GM23338 (cell line): Measurements from ENCODE around the gene RPL14. TPM values are rescaled to one million over a fixed set of nuclear protein-coding genes. Genes with fewer than 3 reads are reported as not detected.

Experiments used
- ATAC-seq: fragments of 200-7000 bp; cut with Tn5 transposase; 3 replicates; pipeline ENCODE4 v1.9.1; 2020
- DNase-seq: peaks from one replicate; pipeline ENCODE4 v3.0.0-alpha.2; 2015; ENCODE audit warnings: low spot score
- H2AFZ ChIP-seq: fragments of 200-600 bp; sonication (generic); 2 replicates; pipeline ENCODE4 v1.8.0; 2016; ENCODE audit warnings: antibody characterized with exemption, mild to moderate bottlenecking, moderate library complexity
- H3F3A ChIP-seq: fragments of 200-600 bp; sonication (generic); replicated peaks from 2 replicates; pipeline ENCODE4 v1.8.0; 2017; ENCODE audit warnings: antibody characterized with exemption, mixed run types, low read depth
- H3K27ac ChIP-seq: fragments of 200-600 bp; sonication (generic); 2 replicates; pipeline ENCODE4 v1.6.1; 2016; ENCODE audit warnings: low read depth
- H3K27me3 ChIP-seq: fragments of 200-600 bp; sonication (generic); 2 replicates; pipeline ENCODE4 v1.8.0; 2016; ENCODE audit warnings: mild to moderate bottlenecking, mixed run types, moderate library complexity; ENCODE audit not compliant: insufficient read depth
- H3K36me3 ChIP-seq: fragments of 200-600 bp; sonication (generic); 2 replicates; pipeline ENCODE4 v1.8.0; 2016; ENCODE audit warnings: mild to moderate bottlenecking; ENCODE audit not compliant: insufficient read depth
- H3K4me1 ChIP-seq: fragments of 200-600 bp; sonication (generic); 2 replicates; pipeline ENCODE4 v1.8.0; 2016; ENCODE audit warnings: mild to moderate bottlenecking, moderate library complexity; ENCODE audit not compliant: insufficient read depth
- H3K4me2 ChIP-seq: fragments of 200-600 bp; sonication (generic); 2 replicates; pipeline ENCODE4 v1.7.1; 2017; ENCODE audit warnings: mixed run types
- H3K4me3 ChIP-seq: fragments of 200-600 bp; sonication (generic); 2 replicates; pipeline ENCODE4 v1.6.1; 2016; ENCODE audit warnings: mixed run types
- H3K79me2 ChIP-seq: fragments of 200-600 bp; sonication (generic); replicated peaks from 2 replicates; pipeline ENCODE4 v1.8.0; 2017; ENCODE audit warnings: mild to moderate bottlenecking; ENCODE audit not compliant: insufficient read depth
- H3K9me2 ChIP-seq: fragments of 200-600 bp; sonication (generic); 2 replicates; pipeline ENCODE4 v1.8.0; 2017; ENCODE audit not compliant: insufficient read depth
- H4K20me1 ChIP-seq: fragments of 200-600 bp; sonication (generic); replicated peaks from 2 replicates; pipeline ENCODE4 v1.8.0; 2017; ENCODE audit warnings: mild to moderate bottlenecking; ENCODE audit not compliant: insufficient read depth
- H3K27ac Mint-ChIP-seq: 2 replicates; pipeline ENCODE4 v1.8.0; 2020; ENCODE audit warnings: inconsistent platforms, mild to moderate bottlenecking, moderate library complexity, mixed read lengths
- H3K27me3 Mint-ChIP-seq: 3 replicates; pipeline ENCODE4 v1.8.0; 2022; ENCODE audit warnings: low read depth, mild to moderate bottlenecking, moderate library complexity, mixed read lengths, inconsistent platforms; ENCODE audit not compliant: insufficient read depth, poor library complexity
- H3K36me3 Mint-ChIP-seq: 3 replicates; pipeline ENCODE4 v1.8.0; 2021; ENCODE audit warnings: low read depth, mild to moderate bottlenecking, inconsistent platforms, moderate library complexity, mixed read lengths
- H3K4me1 Mint-ChIP-seq: 3 replicates; pipeline ENCODE4 v1.8.0; 2020; ENCODE audit warnings: mild to moderate bottlenecking, inconsistent platforms, mixed read lengths
- H3K4me3 Mint-ChIP-seq: 3 replicates; pipeline ENCODE4 v1.8.0; 2021; ENCODE audit warnings: moderate library complexity, mild to moderate bottlenecking, inconsistent platforms, mixed read lengths
- H3K9me3 Mint-ChIP-seq: 3 replicates; pipeline ENCODE4 v1.8.0; 2020; ENCODE audit warnings: moderate library complexity, mild to moderate bottlenecking, inconsistent platforms, mixed read lengths
- CREB1 ChIP-seq: fragments of 250-450 bp; sonication (Bioruptor Pico); IDR thresholded peaks from 2 replicates; pipeline ENCODE4 v1.5.0; 2020; ENCODE audit warnings: low read depth, mild to moderate bottlenecking, moderate library complexity
- CTCF ChIP-seq, 2 experiments: fragments of 200-600 bp in 1 of 2; sonication (generic) in 1 of 2; conservative IDR thresholded peaks; 2 replicates each; pipeline versions ENCODE4 v1.5.1 to v1.6.1; 2016 to 2017; ENCODE audit warnings: antibody characterized with exemption in 2 of 2, low read depth in 2 of 2, mild to moderate bottlenecking in 2 of 2, moderate library complexity in 1 of 2
- ETS1 ChIP-seq: IDR thresholded peaks from 2 replicates; pipeline ENCODE4 v1.6.1; 2016; ENCODE audit warnings: antibody characterized with exemption
- EZH2 ChIP-seq: fragments of 200-600 bp; sonication (generic); IDR thresholded peaks from one replicate; pipeline ENCODE4 v1.8.0; 2017; ENCODE audit warnings: antibody characterized with exemption, mild to moderate bottlenecking, low read depth; ENCODE audit not compliant: unreplicated experiment
- EZH2phosphoT487 ChIP-seq: fragments of 200-600 bp; sonication (generic); IDR thresholded peaks from one replicate; pipeline ENCODE4 v1.8.1; 2018; ENCODE audit warnings: antibody characterized with exemption; ENCODE audit not compliant: unreplicated experiment
- JUNB ChIP-seq: IDR thresholded peaks from one replicate; pipeline ENCODE4 v1.6.1; 2016; ENCODE audit warnings: antibody characterized with exemption; ENCODE audit not compliant: unreplicated experiment
- NANOG ChIP-seq: IDR thresholded peaks from 2 replicates; pipeline ENCODE4 v1.6.1; 2016; ENCODE audit warnings: antibody characterized with exemption, borderline replicate concordance
- POLR2AphosphoS5 ChIP-seq: IDR thresholded peaks from 2 replicates; pipeline ENCODE4 v1.6.1; 2016; ENCODE audit warnings: antibody characterized with exemption, low read depth
- REST ChIP-seq: IDR thresholded peaks from one replicate; pipeline ENCODE4 v1.6.1; 2018; ENCODE audit warnings: antibody characterized with exemption; ENCODE audit not compliant: unreplicated experiment
- STAT1 ChIP-seq: IDR thresholded peaks from one replicate; pipeline ENCODE4 v1.6.1; 2016; ENCODE audit warnings: antibody characterized with exemption; ENCODE audit not compliant: unreplicated experiment
- ZNF114 ChIP-seq: fragments of 250-450 bp; sonication (Bioruptor Pico); IDR thresholded peaks from 2 replicates; pipeline ENCODE4 v1.5.0; 2020; ENCODE audit warnings: mild to moderate bottlenecking, moderate library complexity
- ZNF331 ChIP-seq: fragments of 250-450 bp; sonication (Bioruptor Pico); IDR thresholded peaks from 2 replicates; pipeline ENCODE4 v1.5.0; 2020; ENCODE audit warnings: low read depth, mild to moderate bottlenecking, moderate library complexity
- ZNF462 ChIP-seq: fragments of 250-450 bp; sonication (Bioruptor Pico); IDR thresholded peaks from 2 replicates; pipeline ENCODE4 v1.5.0; 2020; ENCODE audit warnings: mild to moderate bottlenecking, moderate library complexity
- polyA plus RNA-seq: library from polyadenylated mRNA; unstranded; fragments of >200 nt; fragmentation: Nextera tagmentation; extraction: Ambion mirVana; gene quantifications from 2 replicates; pipeline ENCODE4 v1.2.1, GENCODE V29; 2016
- total RNA-seq: library from RNA; depleted of rRNA; stranded (reverse); fragments of >200 nt; shearing (Covaris generic); gene quantifications from 2 replicates; pipeline ENCODE4 v1.2.3, GENCODE V29; 2014

The RPL14 gene
- total and polyA plus RNA-seq, 2 experiments from 2014 or later = 596 to 1,748 TPM

- Mint-ChIP-seq H3K4me3 (no peak overlapping the region), H3K36me3 (no peaks in the 10 kb centered on the region), H3K27ac (no peak overlapping the region), H3K27me3 (no peaks in the 10 kb centered on the region), H3K9me3 (no peaks in the 10 kb centered on the region), H3K4me1 (no peaks in the 10 kb centered on the region)
- no peaks in the 10 kb centered on the region; the same call in 1 of the 2 replicates for H3K9me2 ChIP-seq
- H3F3A ChIP-seq = no peaks in the 10 kb centered on the region
- H3K27ac ChIP-seq = no peak overlapping the region
- H3K36me3 ChIP-seq = no peaks in the 10 kb centered on the region
- no peaks in the 10 kb centered on the region for H4K20me1 ChIP-seq
- DNase-seq (no peak), ATAC-seq (no peak)
- TF ChIP-seq ETS1 = no peak
- no peak for TF ChIP-seq CREB1 (CRISPR knock-in tag)
- no peak for TF ChIP-seq CTCF (conservative IDR thresholded peaks at IDR 0.05; ENCODE audit: low read depth in 2 of 2)
- TF ChIP-seq EZH2phosphoT487 = no peak
- TF ChIP-seq ZNF462 (CRISPR knock-in tag) = no peak
- TF ChIP-seq REST = no peak
- no peak for TF ChIP-seq STAT1
- TF ChIP-seq JUNB = no peak
- TF ChIP-seq NANOG = no peak
- TF ChIP-seq ZNF331 (CRISPR knock-in tag) = no peak
- no peak for TF ChIP-seq ZNF114 (CRISPR knock-in tag)
- TF ChIP-seq EZH2 = no peak
- TF ChIP-seq POLR2AphosphoS5 = no peak
- no peak overlapping the region for H3K4me3 ChIP-seq
- H3K4me1 ChIP-seq = no peaks in the 10 kb centered on the region
- no peaks in the 10 kb centered on the region for H3K27me3 ChIP-seq
- H3K79me2 ChIP-seq = no peaks in the 10 kb centered on the region
- H2AFZ ChIP-seq = no peak overlapping the region
- H3K4me2 ChIP-seq = no peak overlapping the region
Observed at GRCh38 chr3:40414270-40414669, 42.9 kb upstream of the RPL14 start.
